WERI-Rb-1 (cell line): ENCODE results near the gene PPCDC.

Experiments
- DNase-seq: peaks from one replicate; pipeline ENCODE4 v3.0.0-alpha.2; 2020
- H3K27ac ChIP-seq: fragments of 250-450 bp; sonication (Bioruptor Pico); 2 replicates; pipeline ENCODE4 v1.5.1; 2020; ENCODE audit warnings: mild to moderate bottlenecking, moderate library complexity
- H3K27me3 ChIP-seq: fragments of 250-450 bp; sonication (Bioruptor Pico); 2 replicates; pipeline ENCODE4 v1.5.1; 2021; ENCODE audit warnings: mild to moderate bottlenecking, low read depth, moderate library complexity; ENCODE audit not compliant: insufficient read depth, severe bottlenecking
- H3K36me3 ChIP-seq: fragments of 250-450 bp; sonication (Bioruptor Pico); 2 replicates; pipeline ENCODE4 v1.5.1; 2020; ENCODE audit warnings: mild to moderate bottlenecking, moderate library complexity
- H3K4me3 ChIP-seq: 2 replicates; pipeline ENCODE4 v1.5.1; 2011; ENCODE audit warnings: low read depth, mild to moderate bottlenecking, control low read depth, low read length
- H3K9me3 ChIP-seq: fragments of 250-450 bp; sonication (Bioruptor Pico); 2 replicates; pipeline ENCODE4 v1.5.1; 2021; ENCODE audit warnings: mild to moderate bottlenecking, moderate library complexity; ENCODE audit not compliant: severe bottlenecking
- CTCF ChIP-seq: IDR thresholded peaks from 2 replicates; pipeline ENCODE4 v1.5.1; 2011; ENCODE audit warnings: low read depth, mild to moderate bottlenecking, control low read depth, inconsistent platforms, low read length

The PPCDC gene

GRCh38 chr15:75053748-75054125 is 30.3 kb downstream of the PPCDC start:
- no peaks in the 10 kb centered on the region for H3K36me3 ChIP-seq
- no peak for TF ChIP-seq CTCF
- H3K9me3 ChIP-seq: no peaks in the 10 kb centered on the region
- no peaks in the 10 kb centered on the region for H3K27me3 ChIP-seq
- no peak overlapping the region for H3K4me3 ChIP-seq
- no peak for DNase-seq
- no peak overlapping the region for H3K27ac ChIP-seq

DNA sequence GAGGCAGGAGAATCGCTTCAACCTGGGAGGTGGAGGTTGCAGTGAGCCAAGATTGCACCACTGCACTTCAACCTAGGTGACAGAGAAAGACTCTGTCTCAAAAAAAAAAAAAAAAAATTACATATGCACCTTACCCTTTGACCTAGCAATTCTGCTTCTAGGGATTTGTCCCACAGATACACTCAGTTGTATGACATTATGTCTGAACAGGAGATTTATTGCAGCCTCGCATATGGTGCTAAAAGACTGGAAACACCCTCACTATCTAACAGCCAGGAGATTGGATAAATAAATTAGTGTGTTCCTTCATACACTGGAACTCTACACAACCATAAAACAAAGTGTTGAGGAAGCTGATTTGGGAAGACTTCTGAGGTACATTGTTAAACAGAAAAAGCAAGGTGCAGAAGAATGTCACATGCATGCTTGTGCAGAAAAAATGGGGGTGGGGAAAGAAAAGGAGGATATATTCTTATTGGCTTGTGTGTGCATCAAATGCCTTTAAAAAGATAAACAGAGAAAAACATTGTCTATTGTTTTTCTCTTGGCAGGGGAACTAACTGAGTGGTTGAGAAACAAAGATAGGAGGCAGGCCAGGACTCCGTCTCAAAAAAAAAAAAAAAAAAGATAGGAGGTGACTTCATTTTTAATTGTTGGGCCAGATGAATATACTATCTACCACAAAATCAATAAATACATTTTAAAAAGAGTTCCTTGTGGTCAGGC is 30.9 kb downstream of the PPCDC start:
- Histone ChIP-seq H3K36me3 (no peaks in the 10 kb centered on the region), H3K27ac (no peak overlapping the region), H3K4me3 (no peak overlapping the region), H3K9me3 (no peaks in the 10 kb centered on the region), H3K27me3 (no peaks in the 10 kb centered on the region)
- TF ChIP-seq CTCF: no peak
- no peak for DNase-seq

DNA sequence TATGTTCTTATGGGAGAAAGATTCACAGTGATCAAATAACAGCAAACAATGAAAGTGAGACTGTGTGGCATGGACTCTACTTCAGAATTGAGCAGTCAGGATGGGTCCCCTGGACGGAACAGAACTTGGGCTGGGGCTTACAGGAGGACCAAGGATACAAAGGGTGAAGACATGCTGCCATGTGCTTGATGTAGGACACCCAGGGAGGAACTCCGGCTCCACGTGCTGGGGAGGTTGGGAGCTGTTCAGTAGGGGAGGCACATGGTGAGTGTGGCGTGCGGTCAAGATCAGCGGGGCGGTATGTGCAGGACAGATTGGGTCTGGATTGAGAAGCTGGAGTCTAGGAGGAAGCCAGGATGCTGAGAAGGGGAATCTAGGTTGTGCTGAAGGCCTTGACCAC is 32.6 kb downstream of the PPCDC start:
- no peak for DNase-seq
- no peaks in the 10 kb centered on the region for H3K27me3 ChIP-seq
- no peak overlapping the region for H3K27ac ChIP-seq
- no peaks in the 10 kb centered on the region for H3K36me3 ChIP-seq
- no peak for TF ChIP-seq CTCF
- no peak overlapping the region for H3K4me3 ChIP-seq
- no peaks in the 10 kb centered on the region for H3K9me3 ChIP-seq

DNA sequence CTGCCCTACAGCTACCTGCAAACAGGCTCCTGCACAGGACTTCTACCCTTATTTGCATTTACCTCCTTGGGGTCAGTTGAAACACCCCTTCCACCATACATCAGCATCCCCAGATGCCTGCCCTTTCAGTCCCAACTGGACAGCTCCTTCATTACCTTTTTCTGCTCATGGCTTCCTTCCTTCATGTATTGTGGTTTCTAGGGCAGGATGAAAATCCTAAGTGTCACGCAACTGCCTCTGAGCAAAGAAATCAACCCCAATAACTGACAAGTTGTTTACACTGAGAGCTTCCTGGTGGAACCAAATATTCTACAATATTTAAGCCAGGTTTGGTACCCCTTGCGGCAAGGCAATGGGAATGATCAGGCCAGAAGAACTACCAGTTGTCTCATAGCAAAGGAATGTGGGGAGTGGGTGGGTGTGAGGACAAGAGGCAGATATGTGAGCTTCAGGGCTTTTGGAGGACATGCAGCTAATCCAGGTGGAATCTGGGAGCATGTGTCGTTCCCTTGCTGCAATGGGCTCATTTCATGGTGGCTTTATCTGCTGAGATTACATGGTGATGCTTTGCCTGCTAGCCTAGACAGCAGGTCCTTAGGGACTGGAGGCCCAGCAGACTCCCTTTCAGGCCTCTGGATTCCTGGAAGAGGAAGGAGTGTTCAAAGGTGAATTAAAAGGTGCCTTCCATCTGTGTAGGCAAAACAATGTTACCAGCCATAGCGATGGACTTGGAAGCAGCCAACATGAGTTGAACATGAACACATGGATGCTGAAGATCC is 34.9 kb downstream of the PPCDC start:
- DNase-seq: no peak
- H3K4me3 ChIP-seq: no peak overlapping the region
- no peaks in the 10 kb centered on the region for H3K36me3 ChIP-seq
- H3K27ac ChIP-seq: no peak overlapping the region
- H3K27me3 ChIP-seq: no peaks in the 10 kb centered on the region
- no peak for TF ChIP-seq CTCF
- no peaks in the 10 kb centered on the region for H3K9me3 ChIP-seq

DNA sequence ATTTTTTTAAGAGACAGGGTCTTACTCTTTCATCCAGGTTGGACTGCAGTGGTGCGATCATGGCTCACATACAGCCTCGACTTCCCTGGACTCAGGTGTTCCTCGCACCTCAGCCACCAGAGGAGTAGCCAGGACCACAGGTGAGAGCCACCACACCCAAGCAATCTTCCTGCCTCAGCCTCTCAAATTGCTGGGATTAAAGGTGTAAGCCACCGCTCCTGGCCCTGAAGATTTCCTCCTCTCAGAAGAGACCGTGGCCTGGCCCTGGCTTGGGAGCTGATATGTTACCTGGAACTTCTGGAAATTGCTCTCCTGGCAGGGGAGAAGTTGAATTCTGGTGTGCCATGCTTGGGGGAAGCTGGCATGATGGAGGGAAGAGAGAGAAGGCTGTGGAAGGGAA is 36.2 kb downstream of the PPCDC start:
- no peak for DNase-seq
- Histone ChIP-seq H3K27me3 (no peaks in the 10 kb centered on the region), H3K36me3 (no peaks in the 10 kb centered on the region), H3K4me3 (no peak overlapping the region), H3K9me3 (no peaks in the 10 kb centered on the region), H3K27ac (no peak overlapping the region)
- TF ChIP-seq CTCF: no peak
